Omental fat pad (tissue), 4 donors: Measurements from ENCODE around the gene LRRC70. TPM values are rescaled to one million over a fixed set of nuclear protein-coding genes. Genes with fewer than 3 reads are reported as not detected.

Source experiments
- ATAC-seq: fragments of 150-250 bp; one replicate; pipeline ENCODE4 v1.9.1; 2016; ENCODE audit warnings: mild to moderate bottlenecking, moderate library complexity; ENCODE audit not compliant: low FRiP score
- DNase-seq: peaks from one replicate; pipeline ENCODE4 v3.0.0-alpha.2; 2019; ENCODE audit warnings: low spot score
- total RNA-seq, 4 donors: library from RNA; depleted of rRNA; stranded (reverse); fragments of >200 nt; gene quantifications; one replicate each; pipeline ENCODE4 v1.1.0, GENCODE V29; 2016
- TF ChIP-seq, protein P1 (sequence below), 3 donors: fragments of 450-650 bp; IDR thresholded peaks; one replicate each; pipeline ENCODE4 v1.5.1; 2016 to 2017; ENCODE audit warnings: antibody characterized with exemption in 3 of 3, mild to moderate bottlenecking in 3 of 3, moderate library complexity in 2 of 3

Gene LRRC70, protein sequence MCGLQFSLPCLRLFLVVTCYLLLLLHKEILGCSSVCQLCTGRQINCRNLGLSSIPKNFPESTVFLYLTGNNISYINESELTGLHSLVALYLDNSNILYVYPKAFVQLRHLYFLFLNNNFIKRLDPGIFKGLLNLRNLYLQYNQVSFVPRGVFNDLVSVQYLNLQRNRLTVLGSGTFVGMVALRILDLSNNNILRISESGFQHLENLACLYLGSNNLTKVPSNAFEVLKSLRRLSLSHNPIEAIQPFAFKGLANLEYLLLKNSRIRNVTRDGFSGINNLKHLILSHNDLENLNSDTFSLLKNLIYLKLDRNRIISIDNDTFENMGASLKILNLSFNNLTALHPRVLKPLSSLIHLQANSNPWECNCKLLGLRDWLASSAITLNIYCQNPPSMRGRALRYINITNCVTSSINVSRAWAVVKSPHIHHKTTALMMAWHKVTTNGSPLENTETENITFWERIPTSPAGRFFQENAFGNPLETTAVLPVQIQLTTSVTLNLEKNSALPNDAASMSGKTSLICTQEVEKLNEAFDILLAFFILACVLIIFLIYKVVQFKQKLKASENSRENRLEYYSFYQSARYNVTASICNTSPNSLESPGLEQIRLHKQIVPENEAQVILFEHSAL
- total RNA-seq: 10 to 100 TPM in 1 of 4 donors, 1 to 10 TPM in 3; 5.8 to 18.4 (median 7.6) TPM

DNA sequence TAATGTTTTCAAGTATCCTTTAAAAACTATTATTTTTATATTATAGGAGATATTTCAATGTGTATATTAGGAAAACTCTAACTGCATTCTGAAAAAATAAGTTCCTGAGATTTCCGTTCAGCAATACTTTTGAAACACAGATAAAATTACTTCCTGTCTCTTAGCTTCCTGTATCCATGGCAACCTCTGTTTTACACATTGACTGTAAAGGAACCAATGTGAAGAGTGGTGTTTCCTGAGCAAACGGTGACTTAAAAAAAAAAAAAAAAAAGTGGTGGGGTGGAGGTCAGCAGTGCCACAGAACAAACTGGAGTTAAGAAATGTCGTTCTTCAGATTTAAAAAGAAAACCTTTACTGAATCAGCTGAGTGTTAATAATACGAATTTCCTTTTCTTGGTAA, at the start of gene LRRC70:
LRRC70 (plus strand) TSS at position 280 of the 400 bp plus-strand sequence. CDS start 620 bp downstream, outside the sequence.
- ATAC-seq (no peak), DNase-seq (no peak)
- TF ChIP-seq, protein P1, sequence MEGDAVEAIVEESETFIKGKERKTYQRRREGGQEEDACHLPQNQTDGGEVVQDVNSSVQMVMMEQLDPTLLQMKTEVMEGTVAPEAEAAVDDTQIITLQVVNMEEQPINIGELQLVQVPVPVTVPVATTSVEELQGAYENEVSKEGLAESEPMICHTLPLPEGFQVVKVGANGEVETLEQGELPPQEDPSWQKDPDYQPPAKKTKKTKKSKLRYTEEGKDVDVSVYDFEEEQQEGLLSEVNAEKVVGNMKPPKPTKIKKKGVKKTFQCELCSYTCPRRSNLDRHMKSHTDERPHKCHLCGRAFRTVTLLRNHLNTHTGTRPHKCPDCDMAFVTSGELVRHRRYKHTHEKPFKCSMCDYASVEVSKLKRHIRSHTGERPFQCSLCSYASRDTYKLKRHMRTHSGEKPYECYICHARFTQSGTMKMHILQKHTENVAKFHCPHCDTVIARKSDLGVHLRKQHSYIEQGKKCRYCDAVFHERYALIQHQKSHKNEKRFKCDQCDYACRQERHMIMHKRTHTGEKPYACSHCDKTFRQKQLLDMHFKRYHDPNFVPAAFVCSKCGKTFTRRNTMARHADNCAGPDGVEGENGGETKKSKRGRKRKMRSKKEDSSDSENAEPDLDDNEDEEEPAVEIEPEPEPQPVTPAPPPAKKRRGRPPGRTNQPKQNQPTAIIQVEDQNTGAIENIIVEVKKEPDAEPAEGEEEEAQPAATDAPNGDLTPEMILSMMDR (IDR thresholded peaks at IDR 0.05): no peak

DNA sequence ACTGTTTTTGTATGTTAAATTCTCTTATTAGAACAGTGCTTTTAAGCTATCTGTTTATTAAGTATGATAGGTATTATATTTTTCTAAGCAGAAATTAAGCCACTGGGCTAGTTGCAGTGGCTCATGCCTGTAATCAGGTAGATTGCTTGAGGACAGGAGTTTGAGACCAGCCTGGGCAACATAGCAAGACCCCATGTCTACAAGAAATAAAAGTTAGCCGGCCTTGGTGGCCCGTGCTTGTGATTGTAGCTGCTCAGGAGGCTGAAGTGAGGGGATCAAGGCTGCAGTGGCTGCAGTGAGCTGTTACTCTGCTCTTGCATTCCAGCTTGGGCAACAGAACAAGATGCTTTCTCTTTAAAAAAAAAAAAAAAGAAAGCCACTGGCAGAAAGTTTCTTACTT, 45.0 kb upstream of the LRRC70 start:
- ATAC-seq (no peak), DNase-seq (no peak)
- TF ChIP-seq, protein P1 (IDR thresholded peaks at IDR 0.05): no peak

DNA sequence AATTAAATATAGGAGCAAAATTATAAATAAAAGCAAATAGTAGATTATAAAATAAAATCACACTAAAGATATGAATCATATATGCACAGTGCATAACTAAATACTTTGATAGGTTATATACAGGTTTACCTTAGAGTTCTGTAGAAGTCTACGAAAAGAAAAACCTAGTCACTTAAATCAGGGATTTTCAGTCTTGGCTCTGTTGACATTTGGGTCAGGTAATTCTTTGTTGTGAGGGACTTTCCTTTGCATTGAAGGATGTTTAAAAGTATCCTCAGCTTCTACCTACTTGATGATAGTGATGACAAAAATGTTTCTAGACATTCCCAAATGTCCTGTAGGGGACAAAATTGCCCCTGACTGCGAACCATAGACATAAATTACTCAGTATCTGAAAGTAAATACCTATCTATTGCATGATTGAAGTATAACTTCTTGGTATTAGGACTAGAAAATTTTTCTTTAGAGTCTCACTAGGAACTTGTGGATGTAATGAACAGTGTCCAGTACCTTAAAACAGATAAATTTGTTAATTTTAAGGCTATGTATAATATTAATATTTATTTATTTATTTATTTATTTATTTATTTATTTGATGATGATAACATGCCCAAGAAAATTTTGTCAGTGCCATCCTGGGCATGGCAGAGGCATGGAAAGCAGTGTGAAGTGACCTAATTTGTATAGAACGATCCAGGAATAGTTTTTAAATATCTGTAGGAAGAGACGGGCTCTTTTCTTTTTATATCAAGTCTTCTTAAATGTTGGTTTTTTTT, 44.0 kb upstream of the LRRC70 start:
- DNase-seq (no peak), ATAC-seq (no peak)
- TF ChIP-seq, protein P1 (IDR thresholded peaks at IDR 0.05): no peak

DNA sequence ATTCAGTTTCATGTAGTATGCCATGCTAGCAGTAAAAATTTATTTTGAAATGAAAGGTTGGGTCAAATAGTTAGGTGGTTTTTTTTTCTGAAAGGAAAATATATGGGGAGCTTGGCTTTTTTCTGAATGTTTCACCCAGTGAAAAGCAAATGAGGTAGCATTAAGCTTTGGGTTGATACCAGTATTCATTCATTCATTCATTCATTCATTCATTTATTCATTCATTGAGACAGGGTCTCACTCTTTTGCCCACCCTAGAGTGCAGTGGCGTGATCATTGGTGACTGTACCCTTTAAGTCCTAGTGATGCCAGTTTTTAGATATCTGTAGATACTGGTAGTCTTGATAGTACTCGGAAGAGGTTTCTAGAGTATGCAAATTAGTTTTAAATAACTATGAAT, 42.4 kb upstream of the LRRC70 start:
- TF ChIP-seq, protein P1 (IDR thresholded peaks at IDR 0.05): no peak

DNA sequence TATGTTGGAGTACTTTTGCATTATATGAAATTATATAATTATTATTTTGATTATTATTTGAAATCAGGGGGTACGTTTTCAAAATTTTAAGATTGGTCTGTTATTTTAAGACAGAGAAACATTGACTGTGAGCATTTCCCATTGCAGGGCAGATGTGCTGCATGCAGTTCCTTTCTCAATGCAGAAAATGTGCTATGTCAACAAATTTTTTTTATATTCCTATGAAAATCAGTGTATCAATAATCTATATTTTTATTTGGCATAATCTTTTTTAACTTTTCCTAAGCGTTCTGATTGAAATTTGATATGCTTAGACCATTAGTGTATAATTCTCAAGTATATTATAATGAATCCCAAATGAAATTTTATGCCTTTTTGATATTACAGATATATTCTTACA, 41.8 kb upstream of the LRRC70 start:
- ATAC-seq (no peak), DNase-seq (no peak)
- TF ChIP-seq, protein P1 (IDR thresholded peaks at IDR 0.05): no peak

More for the DNA sequence above, 42.4 kb upstream of the LRRC70 start:
- ATAC-seq (no peak), DNase-seq (no peak)

DNA sequence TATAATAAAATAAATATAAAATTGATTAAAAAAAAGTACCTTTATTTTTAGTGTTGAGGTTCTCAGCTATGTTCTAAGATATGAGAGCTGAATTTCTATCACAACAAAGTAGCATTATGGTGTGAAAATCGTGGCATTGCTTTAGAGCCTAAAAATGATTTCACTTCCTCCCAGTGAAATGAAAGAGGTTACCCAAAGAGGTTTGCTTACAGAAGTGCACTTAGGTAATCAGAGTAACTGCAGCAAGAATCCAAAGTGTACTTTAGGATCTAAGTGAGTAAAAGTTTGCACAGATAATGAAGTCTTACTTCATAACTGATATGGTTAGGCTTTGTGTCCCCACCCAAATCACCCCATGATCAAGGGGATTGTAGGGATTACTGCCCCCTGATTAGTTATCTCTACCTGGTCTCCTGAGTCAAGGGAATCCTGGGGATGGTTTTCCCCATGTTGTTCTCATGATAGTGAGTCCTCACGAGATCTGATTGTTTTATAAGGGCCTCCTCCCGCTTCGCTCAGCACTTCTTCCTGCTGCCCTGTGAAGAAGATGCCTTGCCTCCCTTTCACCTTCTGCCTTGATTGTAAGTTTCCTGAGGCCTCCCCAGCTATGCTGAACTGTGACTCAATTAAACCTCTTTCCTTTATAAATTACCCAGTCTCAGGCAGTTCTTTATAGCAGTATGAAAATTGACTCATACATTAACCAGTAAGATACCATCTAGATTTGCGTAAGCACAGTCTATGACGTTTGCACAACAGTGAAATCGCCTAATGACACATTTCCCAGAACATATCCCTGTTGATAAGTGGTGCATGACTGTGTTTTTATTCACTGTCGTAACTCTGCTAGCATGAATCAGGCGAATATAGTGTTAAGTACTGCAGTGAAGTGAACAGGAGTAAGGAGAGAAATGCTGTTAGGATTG, 40.3 kb upstream of the LRRC70 start:
- DNase-seq (no peak), ATAC-seq (no peak)
- TF ChIP-seq, protein P1 (IDR thresholded peaks at IDR 0.05): no peak
